Globus pallidus (tissue), 1 donor: ENCODE measurements around the gene ZNF107.
"Not testable (repeated sequence)": the region's sequence is repeated elsewhere in the genome, so short reads cannot be mapped to it uniquely, and the experiment has no call there.

ENCODE experiments used
- DNase-seq: peaks from one replicate; pipeline ENCODE4 v3.0.0-alpha.2; 2015; ENCODE audit warnings: low spot score

ZNF107 gene

DNA sequence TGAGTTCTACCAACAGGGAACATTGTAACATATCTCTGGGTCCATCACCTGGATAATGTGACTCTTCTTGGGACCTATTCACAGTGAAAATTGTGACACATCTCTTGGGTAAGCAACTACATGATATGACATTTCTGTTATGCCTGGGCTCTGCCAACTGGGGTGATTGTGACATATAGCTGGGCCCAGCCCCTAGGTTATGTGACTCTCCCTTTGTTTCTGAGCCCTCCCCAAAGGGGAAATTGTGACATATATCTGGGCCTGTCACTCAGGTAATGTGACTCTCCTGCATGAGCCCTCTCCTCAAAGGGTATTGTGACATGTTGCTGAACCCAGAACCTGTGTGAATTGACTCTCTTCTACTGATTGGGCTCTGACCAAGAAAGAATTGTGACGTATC is 22.4 kb upstream of the ZNF107 start:
- no peak for DNase-seq

DNA sequence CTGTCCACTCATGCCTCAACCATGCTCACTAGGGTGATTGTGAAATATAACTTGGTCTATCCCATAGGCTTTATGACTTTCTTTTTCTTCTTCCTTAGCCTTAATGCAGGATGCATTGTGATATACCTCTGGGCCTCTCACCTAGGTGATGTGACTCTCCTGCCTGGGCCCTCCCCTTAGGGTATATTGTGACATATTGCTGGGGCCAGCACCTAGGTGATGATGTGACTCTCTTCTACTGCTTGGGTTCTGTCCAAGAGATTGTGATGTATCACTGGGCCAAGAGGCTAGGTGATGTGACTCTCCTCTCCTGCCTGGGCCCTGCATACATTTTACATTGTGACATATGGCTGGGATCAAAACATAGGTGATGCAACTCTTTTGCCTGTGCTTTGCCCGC is 14.7 kb upstream of the ZNF107 start:
- DNase-seq = no peak

DNA sequence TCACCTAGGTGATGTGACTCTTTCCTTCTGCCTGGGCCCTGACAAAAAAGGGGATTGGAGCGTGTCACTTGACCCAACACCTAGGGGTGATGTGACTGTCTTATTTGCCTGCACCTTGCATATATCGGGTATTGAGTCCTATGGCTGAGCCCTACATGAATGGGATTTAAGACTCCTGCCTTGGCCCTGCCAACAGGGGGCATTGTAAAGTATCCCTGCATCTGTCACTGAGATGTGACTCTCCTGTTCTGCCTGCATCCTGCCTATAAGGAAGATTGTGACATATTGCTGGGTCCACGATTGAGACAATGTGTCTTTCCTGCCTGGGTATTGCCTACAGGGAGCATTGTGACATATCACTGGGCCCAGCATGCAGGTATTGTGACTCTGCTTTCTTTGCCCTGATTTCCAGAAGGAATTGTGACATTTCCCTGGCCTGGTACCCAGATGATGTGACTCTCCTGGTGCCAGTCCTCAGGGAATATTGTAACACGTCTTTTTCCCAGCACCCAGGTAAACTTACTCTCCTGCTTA is 14.2 kb upstream of the ZNF107 start:
- DNase-seq = no peak

- DNase-seq = no peak
Measured at GRCh38 chr7:64653721-64654401, 12.1 kb upstream of the ZNF107 start.

- no peak for DNase-seq
Measured at GRCh38 chr7:64654796-64655548, 11.0 kb upstream of the ZNF107 start.

- DNase-seq = no peak
Measured at GRCh38 chr7:64655811-64656210, 10.1 kb upstream of the ZNF107 start.

GRCh38 chr7:64656489-64656888 is 9.4 kb upstream of the ZNF107 start:
- no peak for DNase-seq

DNA sequence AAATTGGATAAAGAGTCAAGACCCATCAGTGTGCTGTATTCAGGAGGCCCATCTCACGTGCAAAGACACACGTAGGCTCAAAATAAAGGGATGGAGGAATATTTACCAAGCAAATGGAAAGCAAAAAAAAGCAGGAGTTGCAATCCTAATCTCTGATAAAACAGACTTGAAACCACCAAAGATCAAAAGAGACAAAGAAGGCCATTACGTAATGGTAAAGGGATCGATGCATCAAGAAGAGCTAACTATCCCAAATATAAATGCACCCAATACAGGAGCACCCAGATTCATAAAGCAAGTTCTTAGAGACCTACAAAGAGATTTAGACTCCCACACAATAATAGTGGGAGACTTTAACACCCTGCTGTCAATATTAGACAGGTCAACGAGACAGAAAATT is 3.8 kb upstream of the ZNF107 start:
- not testable (repeated sequence) for DNase-seq

GRCh38 chr7:64666663-64667050 is 724 bp downstream of the ZNF107 start:
- DNase-seq = no peak

DNA sequence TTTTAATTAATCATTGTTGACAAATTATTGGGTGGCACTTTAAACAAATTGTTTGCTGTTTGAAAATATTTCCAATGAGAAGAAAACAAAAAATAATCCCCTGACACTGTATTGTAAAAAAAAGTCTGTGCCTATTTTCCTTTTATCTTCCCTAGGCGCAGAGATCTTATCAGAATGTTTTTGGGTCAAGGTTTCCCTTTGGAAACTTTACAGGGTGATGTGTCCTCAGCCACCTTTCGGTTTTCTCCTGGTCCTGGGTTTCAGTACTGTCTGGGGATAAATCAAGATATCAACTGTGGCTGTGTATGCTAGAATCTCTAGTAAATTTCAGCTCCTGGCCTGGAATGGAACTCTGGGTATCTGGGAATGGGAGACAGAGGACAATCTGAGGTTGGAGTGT is 1.4 kb downstream of the ZNF107 start:
- DNase-seq = no peak

DNA sequence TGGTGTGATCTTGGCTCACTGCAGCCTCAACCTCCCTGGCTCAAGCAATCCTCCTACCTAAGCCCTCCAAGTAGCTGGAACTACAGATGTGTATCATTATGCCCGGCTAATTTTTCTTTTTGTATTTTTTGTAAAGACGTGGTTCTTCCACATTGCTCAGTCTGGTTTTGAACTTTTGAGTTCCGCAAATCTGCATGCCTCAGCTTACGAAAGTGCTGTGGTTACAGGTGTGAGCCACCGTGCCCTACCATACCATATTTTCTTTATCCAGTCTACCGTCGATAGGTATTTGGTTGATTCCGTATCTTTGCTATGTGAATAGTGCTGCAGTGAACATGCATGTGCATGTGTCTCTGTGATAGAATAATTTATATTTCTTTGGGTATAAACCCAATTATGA is 6.5 kb downstream of the ZNF107 start:
- no peak for DNase-seq

DNA sequence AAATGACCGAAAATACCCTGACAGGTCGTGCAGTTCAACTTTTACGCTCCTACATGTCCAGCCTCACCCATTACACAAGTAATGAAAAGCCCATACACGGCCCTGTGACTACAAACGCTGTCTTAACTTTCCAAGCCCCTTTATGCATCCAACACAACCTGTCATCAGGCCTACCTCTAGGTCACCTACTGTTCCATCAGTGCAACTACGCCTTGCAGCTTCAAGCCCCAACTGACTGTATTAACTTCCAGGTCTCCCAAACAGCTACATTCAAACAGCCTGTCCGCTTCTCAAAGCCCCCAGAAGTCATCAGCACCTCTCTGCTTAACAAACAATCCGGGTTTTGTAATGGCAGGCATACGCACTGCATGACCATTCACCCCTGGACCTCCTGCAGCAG is 19.2 kb downstream of the ZNF107 start:
- no peak for DNase-seq

GRCh38 chr7:64685741-64686140 is 19.8 kb downstream of the ZNF107 start:
- no peak for DNase-seq

DNA sequence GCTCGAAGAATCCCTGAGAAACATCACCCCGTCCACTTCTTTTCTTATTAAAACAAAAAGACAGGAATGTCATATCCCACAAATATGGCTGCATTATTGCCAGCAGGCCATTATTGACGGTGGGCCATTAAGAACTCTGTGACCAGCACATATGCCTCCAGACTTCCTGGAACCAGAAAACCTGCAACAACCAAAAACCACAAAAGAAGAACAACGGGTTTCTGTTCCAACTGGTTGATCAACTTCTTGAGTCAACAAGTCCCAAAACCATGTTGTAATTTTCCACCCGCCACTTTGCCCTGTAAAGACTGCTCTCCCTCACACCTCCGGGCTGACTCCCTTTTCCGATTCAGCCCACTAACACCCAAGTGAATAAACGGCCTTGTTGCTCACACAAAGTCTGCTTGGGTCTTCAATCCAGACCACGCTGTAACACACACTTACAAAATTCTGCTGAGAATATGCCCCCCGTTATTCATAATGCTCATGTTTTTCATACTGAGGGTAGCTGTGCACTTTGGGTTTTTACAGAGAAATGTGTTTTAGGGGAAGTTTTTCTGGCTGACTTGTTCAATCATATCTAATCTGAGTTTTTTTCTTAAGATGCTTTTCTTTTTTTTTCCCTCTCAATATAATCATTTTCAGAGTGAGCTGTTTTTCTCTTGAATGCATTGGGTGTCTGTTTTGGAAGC is 20.7 kb downstream of the ZNF107 start:
- DNase-seq = no peak

GRCh38 chr7:64687249-64687648 is 21.3 kb downstream of the ZNF107 start:
- DNase-seq = no peak

GRCh38 chr7:64688988-64689387 is 23.1 kb downstream of the ZNF107 start:
- DNase-seq = no peak

GRCh38 chr7:64691831-64692230 is 25.9 kb downstream of the ZNF107 start:
- no peak for DNase-seq

- DNase-seq = not testable (repeated sequence)
Measured at GRCh38 chr7:64697863-64698262, 31.9 kb downstream of the ZNF107 start.

DNA sequence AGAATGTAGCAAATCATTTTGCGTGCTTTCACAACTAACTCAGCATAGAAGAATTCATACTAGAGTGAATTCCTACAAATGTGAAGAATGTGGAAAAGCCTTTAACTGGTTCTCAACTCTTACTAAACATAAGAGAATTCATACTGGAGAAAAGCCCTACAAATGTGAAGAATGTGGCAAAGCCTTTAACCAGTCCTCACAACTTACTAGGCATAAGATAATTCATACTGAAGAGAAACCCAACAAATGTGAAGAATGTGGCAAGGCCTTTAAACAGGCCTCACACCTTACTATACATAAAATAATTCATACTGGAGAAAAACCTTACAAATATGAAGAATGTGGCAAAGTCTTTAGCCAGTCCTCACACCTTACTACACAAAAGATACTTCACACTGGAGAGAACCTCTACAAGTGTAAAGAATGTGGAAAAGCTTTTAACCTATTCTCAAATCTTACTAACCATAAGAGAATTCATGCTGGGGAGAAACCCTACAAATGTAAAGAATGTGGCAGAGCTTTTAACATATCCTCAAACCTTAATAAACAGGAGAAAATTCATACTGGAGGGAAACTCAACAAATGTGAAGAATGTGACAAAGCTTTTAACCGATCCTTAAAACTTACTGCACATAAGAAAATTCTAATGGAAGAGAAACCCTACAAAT is 40.8 kb downstream of the ZNF107 start:
- no peak for DNase-seq

DNA sequence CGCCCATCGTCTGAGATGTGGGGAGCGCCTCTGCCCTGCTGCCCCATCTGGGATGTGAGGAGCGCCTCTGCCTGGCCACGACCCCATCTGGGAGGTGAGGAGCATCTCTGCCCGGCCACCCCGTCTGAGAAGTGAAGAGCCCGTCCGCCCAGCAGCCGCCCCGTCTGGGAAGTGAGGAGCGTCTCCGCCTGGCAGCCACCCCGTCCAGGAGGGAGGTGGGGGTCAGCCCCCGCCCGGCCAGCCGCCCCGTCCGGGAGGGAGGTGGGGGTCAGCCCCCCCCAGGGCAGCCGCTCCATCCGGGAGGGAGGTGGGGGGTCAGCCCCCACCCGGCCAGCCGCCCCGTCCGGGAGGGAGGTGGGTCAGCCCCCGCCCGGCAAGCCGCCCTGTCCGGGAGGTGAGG is 52.0 kb downstream of the ZNF107 start:
- not testable (repeated sequence) for DNase-seq

DNA sequence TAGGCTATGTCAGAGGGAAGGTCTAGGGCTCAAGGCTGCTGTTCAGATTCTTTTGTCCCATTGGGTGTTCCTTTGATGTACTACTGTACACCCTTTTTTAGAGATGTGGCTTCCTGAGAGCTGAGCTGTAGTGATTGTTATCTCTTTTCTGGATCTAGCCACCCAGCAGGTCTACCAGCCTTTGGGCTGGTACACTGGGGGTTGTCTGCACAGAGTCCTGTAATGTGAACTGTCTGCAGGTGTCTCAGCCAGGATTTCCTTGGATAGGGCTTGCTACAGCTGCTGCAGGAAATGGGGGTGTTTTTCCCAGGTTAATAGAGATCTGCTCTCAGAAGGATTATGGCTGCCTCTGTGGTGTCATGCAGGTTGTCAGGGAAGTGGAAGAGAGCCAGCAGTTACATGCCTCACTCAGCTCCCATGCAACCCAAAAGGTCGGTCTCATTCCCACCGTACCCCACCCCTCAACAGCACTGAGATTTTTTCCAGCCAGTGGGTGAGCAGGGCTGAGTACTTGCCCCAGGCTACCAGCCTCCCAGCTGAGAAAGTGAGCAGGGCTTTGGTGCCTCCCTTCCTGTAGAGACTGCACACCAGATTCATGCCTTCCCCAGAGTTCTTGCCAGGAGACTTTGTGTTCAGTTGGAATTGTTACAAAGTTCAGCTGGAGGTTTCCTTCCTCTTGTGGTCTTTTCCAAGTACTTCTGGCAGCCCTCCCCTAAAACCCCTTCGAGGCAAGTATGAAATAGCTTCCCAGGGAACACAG is 63.3 kb downstream of the ZNF107 start:
- no peak for DNase-seq
